Chondrocyte (in vitro differentiated cells): Measurements from ENCODE around the gene TNRC6C. TPM values are rescaled to one million over a fixed set of nuclear protein-coding genes. Genes with fewer than 3 reads are reported as not detected.

ENCODE experiments used
- DNase-seq: peaks from one replicate; pipeline ENCODE4 v3.0.0; 2021; ENCODE audit warnings: mixed read lengths, low spot score
- H3K27ac Mint-ChIP-seq: one replicate; pipeline ENCODE4 v1.8.0; 2021; ENCODE audit warnings: mild to moderate bottlenecking, moderate library complexity, mixed read lengths; ENCODE audit not compliant: unreplicated experiment
- H3K27me3 Mint-ChIP-seq: 2 replicates; pipeline ENCODE4 v1.8.0; 2021; ENCODE audit warnings: low read depth, mixed read lengths
- H3K36me3 Mint-ChIP-seq: 2 replicates; pipeline ENCODE4 v1.8.0; 2021; ENCODE audit warnings: low read depth, mixed read lengths
- H3K4me1 Mint-ChIP-seq: 2 replicates; pipeline ENCODE4 v1.8.0; 2021; ENCODE audit warnings: low read depth, mild to moderate bottlenecking, mixed read lengths
- H3K4me3 Mint-ChIP-seq: one replicate; pipeline ENCODE4 v1.8.0; 2021; ENCODE audit warnings: mild to moderate bottlenecking, moderate library complexity, mixed read lengths; ENCODE audit not compliant: unreplicated experiment
- H3K9me3 Mint-ChIP-seq: 2 replicates; pipeline ENCODE4 v1.8.0; 2021; ENCODE audit warnings: low read depth, mixed read lengths
- total RNA-seq: library from RNA; stranded (reverse); gene quantifications from 3 replicates; pipeline ENCODE4 v1.2.1, GENCODE V29; 2021
- TF ChIP-seq, protein P1 (sequence below): fragments of 200-600 bp; sonication (generic); IDR thresholded peaks from 2 replicates; pipeline ENCODE4 v1.5.0; 2021; ENCODE audit warnings: antibody characterized with exemption, mild to moderate bottlenecking, moderate library complexity

Gene TNRC6C
- total RNA-seq, 1 donor from 2014 or later, result 19.8 TPM

DNA sequence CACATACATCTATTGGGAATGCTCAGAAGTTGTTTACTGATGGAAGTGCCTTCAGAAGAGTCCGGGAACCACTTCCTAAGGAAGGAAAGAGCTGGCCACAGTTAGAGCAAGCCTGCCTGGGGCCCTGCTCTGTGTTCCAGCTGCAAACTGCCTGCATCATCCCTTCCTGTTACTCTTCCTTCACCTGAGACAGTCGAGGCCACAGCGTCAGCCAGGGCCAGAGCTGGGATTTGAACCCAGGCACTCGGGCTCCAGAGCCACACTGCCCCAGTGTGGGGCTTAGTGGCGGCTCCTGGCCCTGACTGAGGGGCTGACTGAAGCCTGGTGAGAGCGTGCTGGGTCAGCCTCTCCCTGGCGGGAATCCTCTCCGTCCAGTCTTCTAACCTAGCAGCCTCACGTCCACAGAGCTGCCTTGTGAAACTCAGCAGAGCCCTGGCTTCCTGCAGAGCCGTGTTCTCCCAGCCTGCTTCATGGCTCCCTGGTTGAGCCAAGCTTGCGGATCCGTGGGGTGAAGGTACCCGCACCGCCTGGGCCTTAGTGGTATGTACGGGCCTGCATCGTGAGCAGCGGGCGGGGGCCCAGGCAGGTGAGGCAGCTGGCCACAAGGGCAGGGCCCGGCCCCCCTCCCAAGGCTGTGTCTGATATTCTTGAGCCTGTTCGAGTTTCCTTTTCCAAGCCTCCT, 183.1 kb downstream of the TNRC6C start:
- H3K27me3 Mint-ChIP-seq, result no peaks in the 10 kb centered on the region
- no peak overlapping the region for H3K4me3 Mint-ChIP-seq
- H3K36me3 Mint-ChIP-seq, result no peaks in the 10 kb centered on the region
- peak; percentile 87 for DNase-seq
- no peaks in the 10 kb centered on the region for H3K9me3 Mint-ChIP-seq
- TF ChIP-seq, protein P1, sequence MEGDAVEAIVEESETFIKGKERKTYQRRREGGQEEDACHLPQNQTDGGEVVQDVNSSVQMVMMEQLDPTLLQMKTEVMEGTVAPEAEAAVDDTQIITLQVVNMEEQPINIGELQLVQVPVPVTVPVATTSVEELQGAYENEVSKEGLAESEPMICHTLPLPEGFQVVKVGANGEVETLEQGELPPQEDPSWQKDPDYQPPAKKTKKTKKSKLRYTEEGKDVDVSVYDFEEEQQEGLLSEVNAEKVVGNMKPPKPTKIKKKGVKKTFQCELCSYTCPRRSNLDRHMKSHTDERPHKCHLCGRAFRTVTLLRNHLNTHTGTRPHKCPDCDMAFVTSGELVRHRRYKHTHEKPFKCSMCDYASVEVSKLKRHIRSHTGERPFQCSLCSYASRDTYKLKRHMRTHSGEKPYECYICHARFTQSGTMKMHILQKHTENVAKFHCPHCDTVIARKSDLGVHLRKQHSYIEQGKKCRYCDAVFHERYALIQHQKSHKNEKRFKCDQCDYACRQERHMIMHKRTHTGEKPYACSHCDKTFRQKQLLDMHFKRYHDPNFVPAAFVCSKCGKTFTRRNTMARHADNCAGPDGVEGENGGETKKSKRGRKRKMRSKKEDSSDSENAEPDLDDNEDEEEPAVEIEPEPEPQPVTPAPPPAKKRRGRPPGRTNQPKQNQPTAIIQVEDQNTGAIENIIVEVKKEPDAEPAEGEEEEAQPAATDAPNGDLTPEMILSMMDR, result no peak
- no peak overlapping the region for H3K27ac Mint-ChIP-seq
- H3K4me1 Mint-ChIP-seq, result peaks cover 23% of the 10 kb centered on the region

DNA sequence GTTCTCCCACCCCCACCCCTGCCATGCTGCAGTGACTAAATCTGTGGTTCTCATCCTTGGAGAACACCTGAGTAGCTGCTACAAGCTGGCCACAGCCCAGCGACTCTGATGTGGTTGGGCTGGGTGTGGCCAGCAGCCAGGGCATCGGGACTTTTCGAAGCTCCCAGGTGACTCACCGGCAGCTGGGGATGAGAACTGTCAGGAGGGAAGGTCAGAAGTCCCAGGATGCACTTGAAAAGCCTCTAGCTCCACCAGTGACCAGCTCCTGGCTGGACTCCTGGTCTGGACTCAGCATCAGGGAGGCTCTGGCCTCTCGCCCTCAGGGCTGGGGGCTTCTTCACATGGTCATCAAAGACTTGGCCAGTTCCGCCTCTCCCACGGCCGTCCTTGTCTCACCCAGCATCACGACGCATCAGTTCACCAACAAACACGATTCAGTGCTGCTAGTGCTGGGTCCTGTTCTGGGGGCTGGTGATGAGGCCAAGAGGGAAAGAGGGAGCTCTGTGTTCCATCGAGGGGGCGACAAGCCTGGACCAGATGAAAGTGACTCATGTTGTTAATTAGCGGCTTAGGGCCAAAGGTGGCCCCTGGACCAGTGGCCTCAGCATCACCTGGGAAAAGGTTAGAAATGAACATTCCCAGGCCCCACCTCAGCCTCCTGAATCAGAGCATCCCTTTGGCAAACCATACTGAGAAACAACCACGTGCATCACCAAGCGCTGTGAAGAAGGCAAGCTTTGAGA, 183.8 kb downstream of the TNRC6C start:
- peak; percentile 58 for DNase-seq
- Mint-ChIP-seq H3K4me1 (peaks cover 23% of the 10 kb centered on the region), H3K27me3 (no peaks in the 10 kb centered on the region), H3K36me3 (no peaks in the 10 kb centered on the region), H3K4me3 (no peak overlapping the region), H3K27ac (no peak overlapping the region), H3K9me3 (no peaks in the 10 kb centered on the region)
- TF ChIP-seq, protein P1, result no peak

DNA sequence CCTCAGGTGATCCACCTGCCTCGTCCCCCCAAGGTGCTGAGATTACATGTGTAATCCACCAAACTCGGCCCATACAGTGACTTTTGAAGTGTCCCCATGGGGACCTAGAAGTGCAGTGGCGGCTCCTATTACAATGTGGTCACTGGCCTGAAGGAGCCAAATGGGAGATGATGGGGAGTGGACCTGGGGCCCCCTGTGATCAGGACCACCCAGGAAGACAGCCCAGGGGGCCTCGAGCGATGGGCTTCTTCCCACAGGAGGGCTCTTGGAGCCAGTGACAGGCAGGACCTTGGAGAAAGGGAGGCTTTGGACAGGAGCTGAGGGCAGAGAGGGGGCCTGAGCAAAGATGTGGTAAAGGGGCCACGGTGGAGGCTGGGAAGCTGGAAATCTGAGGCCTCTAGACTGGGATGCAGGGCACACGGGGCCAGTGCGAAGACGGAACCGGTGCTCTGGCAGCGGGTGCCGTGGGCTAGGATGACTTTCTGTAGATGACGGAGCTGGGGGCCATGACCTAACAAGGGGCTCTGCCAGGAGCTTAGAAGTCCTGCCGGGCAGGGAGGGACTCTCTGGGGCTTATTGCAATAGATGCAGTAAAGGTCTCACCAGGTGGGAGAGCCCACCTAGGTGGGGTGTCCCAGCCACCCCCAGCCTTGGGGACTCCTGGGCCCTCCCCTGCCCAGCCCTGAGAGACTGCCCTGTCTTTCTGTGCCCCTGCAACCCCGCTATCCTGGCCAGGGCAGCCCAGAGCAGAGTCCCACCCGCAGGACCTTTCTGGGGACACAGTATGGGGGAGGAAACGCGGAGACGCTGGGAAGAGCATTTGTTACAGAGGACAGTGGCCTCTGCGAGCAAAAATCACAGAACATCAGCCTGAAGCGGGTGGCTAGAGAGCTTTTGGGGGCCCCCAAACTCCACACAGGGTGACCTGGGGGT, 185.0 kb downstream of the TNRC6C start:
- Mint-ChIP-seq H3K27me3 (no peaks in the 10 kb centered on the region), H3K27ac (peak overlapping the region; percentile 45), H3K4me1 (peaks cover 23% of the 10 kb centered on the region), H3K4me3 (no peak overlapping the region), H3K36me3 (no peaks in the 10 kb centered on the region), H3K9me3 (no peaks in the 10 kb centered on the region)
- DNase-seq, result peak; percentile 79
- TF ChIP-seq, protein P1, result no peak

DNA sequence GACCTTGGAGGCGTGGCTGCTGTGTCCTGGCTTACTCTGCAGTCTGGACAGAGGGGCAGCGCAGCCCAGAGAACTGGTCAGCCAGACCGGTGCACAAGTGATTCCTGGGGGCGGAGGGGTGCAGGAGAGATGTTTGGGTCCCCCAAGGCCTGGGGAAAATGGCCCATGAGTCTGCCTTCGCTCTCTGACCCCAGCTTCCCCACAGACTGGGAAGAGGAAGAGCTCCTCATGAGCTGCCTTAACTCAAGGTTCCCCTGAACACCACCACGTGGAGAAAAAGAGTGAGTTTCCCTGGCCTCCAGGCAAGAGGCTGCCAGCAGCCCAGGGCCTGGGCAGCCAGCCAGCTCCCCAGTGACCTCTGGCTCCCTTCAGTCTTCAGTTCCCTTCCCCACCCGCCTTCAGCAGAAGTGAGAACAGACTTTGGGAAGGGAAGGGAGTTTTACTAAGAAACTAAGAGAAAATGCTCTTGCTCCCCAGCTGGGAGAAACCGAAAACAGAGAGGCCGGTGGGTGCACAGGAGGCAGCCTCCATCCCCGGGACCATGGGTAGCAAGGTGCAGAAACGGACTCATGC, 185.7 kb downstream of the TNRC6C start:
- Mint-ChIP-seq H3K4me3 (peak overlapping the region; percentile 12), H3K27me3 (no peaks in the 10 kb centered on the region), H3K27ac (peak overlapping the region; percentile 84), H3K4me1 (peaks cover 23% of the 10 kb centered on the region), H3K36me3 (no peaks in the 10 kb centered on the region), H3K9me3 (no peaks in the 10 kb centered on the region)
- TF ChIP-seq, protein P1, result peak; percentile 39
- peak; percentile 71 for DNase-seq
